SK-MEL-5 (cell line): ENCODE results near the gene CASKIN2. TPM values are rescaled to one million over a fixed set of nuclear protein-coding genes. Genes with fewer than 3 reads are reported as not detected.
"Not testable (repeated sequence)": the region's sequence is repeated elsewhere in the genome, so short reads cannot be mapped to it uniquely, and the experiment has no call there.

Source experiments
- DNase-seq: peaks from one replicate; pipeline ENCODE4 v3.0.0-alpha.2; 2016; ENCODE audit warnings: low read depth, low spot score
- in situ Hi-C: cut with HindIII; loops from 2 replicates; pipeline ENCODE4 v1.10.0; 2016; ENCODE audit warnings: low sequenced_read_pairs, high pct_unique_total_duplicates, low pct_unique_long_range_greater_than_20kb
- total RNA-seq: library from RNA; depleted of rRNA; stranded (reverse); fragments of >200 nt; shearing (Covaris generic); gene quantifications from 2 replicates; pipeline ENCODE4 v1.2.3, GENCODE V29; 2014

CASKIN2 gene
- total RNA-seq, 1 experiment from 2014 or later = 3.5 TPM

GRCh38 chr17:75525806-75526554, 10.6 kb upstream of the CASKIN2 start:
- in situ Hi-C loops = no loop called here
- DNase-seq = no peak

GRCh38 chr17:75524970-75525805, 9.9 kb upstream of the CASKIN2 start, which contains the start of gene LLGL2:
Gene LLGL2 (plus strand): TSS chr17:75525697. CDS start chr17:75543427, 17,730 bp downstream.
- DNase-seq = peak; percentile 87
- in situ Hi-C loops = no loop called here

GRCh38 chr17:75524269-75524969, 9.1 kb upstream of the CASKIN2 start:
- no peak for DNase-seq
- in situ Hi-C loops = no loop called here

- DNase-seq = no peak
- in situ Hi-C loops = no loop called here
These were observed 8.3 kb upstream of the CASKIN2 start for GRCh38 chr17:75523647-75524046.

GRCh38 chr17:75521951-75522727, 6.8 kb upstream of the CASKIN2 start:
- no peak for DNase-seq
- in situ Hi-C loops = no loop called here

GRCh38 chr17:75521290-75521689, 6.0 kb upstream of the CASKIN2 start:
- in situ Hi-C loops = no loop called here
- DNase-seq = no peak

- in situ Hi-C loops, DNase-seq: not testable (repeated sequence)
These were observed 5.1 kb upstream of the CASKIN2 start for GRCh38 chr17:75520413-75520812.

- no peak for DNase-seq
- in situ Hi-C loops = no loop called here
These were observed 3.7 kb upstream of the CASKIN2 start for GRCh38 chr17:75518983-75519537.

GRCh38 chr17:75518201-75518600, 2.9 kb upstream of the CASKIN2 start:
- in situ Hi-C loops = no loop called here
- no peak for DNase-seq

- DNase-seq = no peak
- in situ Hi-C loops = no loop called here
These were observed 2.0 kb upstream of the CASKIN2 start for GRCh38 chr17:75517297-75517865.

- in situ Hi-C loops = no loop called here
- DNase-seq = no peak
These were observed 1.4 kb upstream of the CASKIN2 start for GRCh38 chr17:75516619-75517296.

- in situ Hi-C loops = no loop called here
- peak; percentile 94 for DNase-seq
These were observed 900 bp upstream of the CASKIN2 start, which contains the start of gene TSEN54 for GRCh38 chr17:75516255-75516618. Gene TSEN54 (plus strand): TSS chr17:75516528. CDS start chr17:75516561, 33 bp downstream.

- no peak for DNase-seq
- in situ Hi-C loops = no loop called here
These were observed 330 bp downstream of the CASKIN2 start for GRCh38 chr17:75514919-75515495.

GRCh38 chr17:75514299-75514918, 928 bp downstream of the CASKIN2 start:
- in situ Hi-C loops = no loop called here
- no peak for DNase-seq

- in situ Hi-C loops = no loop called here
- DNase-seq = no peak
These were observed 1.7 kb downstream of the CASKIN2 start for GRCh38 chr17:75513641-75514000.
